GM12878 (cell line): ENCODE data around the gene KRT38. TPM values are rescaled to one million over a fixed set of nuclear protein-coding genes. Genes with fewer than 3 reads are reported as not detected.

Experiments
- ATAC-seq: fragments of 200-7000 bp; cut with Tn5 transposase; 3 replicates; pipeline ENCODE4 v1.9.1; 2020; ENCODE audit warnings: mild to moderate bottlenecking, moderate library complexity
- BruUV-seq: library from RNA; stranded (reverse); fragments of 400-500 nt; replicated peaks from 2 replicates; lab custom pipeline; 2021; lab: Mats Ljungman, UMichigan
- CTCF ChIA-PET: fragments of 300-600 bp; sonication (Branson Sonifier 250); formaldehyde crosslinking; extraction: SDS; loops from one replicate; lab custom pipeline; 2021; ENCODE audit warnings: inconsistent platforms; lab: Yijun Ruan, JAX
- POLR2A ChIA-PET: fragments of 350-600 bp; formaldehyde crosslinking; extraction: SDS; loops from one replicate; lab custom pipeline; 2021; ENCODE audit warnings: inconsistent platforms; lab: Charles Lee
- RAD21 ChIA-PET: fragments of 300-600 bp; sonication (Branson Sonifier 250); formaldehyde crosslinking; loops from one replicate; lab custom pipeline; 2023; ENCODE audit warnings: antibody characterized with exemption; ENCODE audit not compliant: unreplicated experiment; lab: Charles Lee
- SMC1A ChIA-PET: fragments of 300-600 bp; sonication (Branson Sonifier 250); formaldehyde crosslinking; loops from one replicate; lab custom pipeline; 2023; ENCODE audit not compliant: unreplicated experiment, uncharacterized antibody; lab: Charles Lee
- DNase-seq: peaks from one replicate; pipeline ENCODE4 v3.0.0-alpha.2; 2011; ENCODE audit warnings: low read depth, low spot score
- FAIRE-seq: peaks from 3 replicates; lab custom pipeline; 2011; peaks lifted over from hg19 to GRCh38; lab: Jason Lieb, UNC
- H2AFZ ChIP-seq: 2 replicates; pipeline ENCODE4 v1.6.0; 2011; ENCODE audit warnings: low read depth, low read length, control low read depth; ENCODE audit not compliant: control insufficient read depth
- H3K27ac ChIP-seq: 2 replicates; pipeline ENCODE4 v1.5.1; 2011; ENCODE audit warnings: control low read depth; ENCODE audit not compliant: control insufficient read depth, insufficient read depth
- H3K27me3 ChIP-seq, 2 experiments: replicated peaks in 1 of 2; 2 replicates each; pipeline versions ENCODE4 v1.6.0 to v1.6.1; 2011; ENCODE audit warnings: low read length in 1 of 2; ENCODE audit not compliant: control insufficient read depth in 2 of 2, insufficient read depth in 2 of 2
- H3K36me3 ChIP-seq, 2 experiments: 2 replicates each; pipeline ENCODE4 v1.5.1; 2011; ENCODE audit warnings: low read length in 1 of 2; ENCODE audit not compliant: control insufficient read depth in 2 of 2, insufficient read depth in 2 of 2
- H3K4me1 ChIP-seq: 2 replicates; pipeline ENCODE4 v1.6.1; 2011; ENCODE audit warnings: mild to moderate bottlenecking, low read length, moderate library complexity, mixed read lengths; ENCODE audit not compliant: control insufficient read depth, insufficient read depth
- H3K4me2 ChIP-seq: 2 replicates; pipeline ENCODE4 v1.6.0; 2011; ENCODE audit warnings: control low read depth; ENCODE audit not compliant: control insufficient read depth, insufficient read depth
- H3K4me3 ChIP-seq: fragments of 200-600 bp; sonication (generic); 2 replicates; pipeline ENCODE4 v1.5.1; 2016
- H3K79me2 ChIP-seq: 2 replicates; pipeline ENCODE4 v1.6.0; 2011; ENCODE audit warnings: low read length; ENCODE audit not compliant: control insufficient read depth, insufficient read depth
- H3K9ac ChIP-seq: 2 replicates; pipeline ENCODE4 v1.8.0; 2011; ENCODE audit warnings: low read length, control low read depth, mixed read lengths; ENCODE audit not compliant: control insufficient read depth, insufficient read depth
- H3K9me3 ChIP-seq: replicated peaks from 3 replicates; pipeline ENCODE4 v1.5.1; 2011; ENCODE audit warnings: mild to moderate bottlenecking, low read length; ENCODE audit not compliant: control insufficient read depth, insufficient read depth
- H4K20me1 ChIP-seq: 2 replicates; pipeline ENCODE4 v1.6.0; 2011; ENCODE audit not compliant: control insufficient read depth, insufficient read depth
- ATF2 ChIP-seq: IDR thresholded peaks from 2 replicates; pipeline ENCODE4 v1.6.1; 2012; ENCODE audit warnings: low read length, inconsistent platforms
- CREB1 ChIP-seq: IDR thresholded peaks from 2 replicates; pipeline ENCODE4 v1.6.1; 2012; ENCODE audit warnings: low read depth, mild to moderate bottlenecking, inconsistent platforms
- FOS ChIP-seq: IDR thresholded peaks from 3 replicates; pipeline ENCODE4 v1.6.1; 2011; ENCODE audit warnings: borderline replicate concordance; ENCODE audit not compliant: insufficient read length; ENCODE audit errors: extremely low read depth
- HDAC6 ChIP-seq: fragments of 200-600 bp; sonication (generic); IDR thresholded peaks from one replicate; pipeline ENCODE4 v1.8.0; 2017; ENCODE audit warnings: antibody characterized with exemption; ENCODE audit not compliant: unreplicated experiment
- MLLT1 ChIP-seq: fragments of 450-650 bp; IDR thresholded peaks from 2 replicates; pipeline ENCODE4 v1.6.1; 2016; ENCODE audit warnings: mild to moderate bottlenecking
- PML ChIP-seq: IDR thresholded peaks from 2 replicates; pipeline ENCODE4 v1.6.1; 2012; ENCODE audit warnings: low read length, inconsistent platforms
- SIN3A ChIP-seq: IDR thresholded peaks from 2 replicates; pipeline ENCODE4 v1.6.1; 2012; ENCODE audit warnings: low read depth, low read length, improper control_type of control experiment
- SUZ12 ChIP-seq: fragments of 200-600 bp; sonication (generic); IDR thresholded peaks from one replicate; pipeline ENCODE4 v1.6.1; 2018; ENCODE audit warnings: antibody characterized with exemption, mild to moderate bottlenecking; ENCODE audit not compliant: unreplicated experiment
- TCF7 ChIP-seq: IDR thresholded peaks from 2 replicates; pipeline ENCODE4 v1.6.1; 2014; ENCODE audit warnings: antibody characterized with exemption, borderline replicate concordance
- YY1 ChIP-seq: IDR thresholded peaks from 2 replicates; pipeline ENCODE4 v1.6.1; 2011; ENCODE audit warnings: low read depth, mild to moderate bottlenecking, low read length
- WGBS: methylation state at CpG from one replicate; pipeline ENCODE4 v1.1.6; 2016; ENCODE audit warnings: low lambda C conversion rate; ENCODE audit not compliant: insufficient replicate concordance, insufficient coverage; ENCODE audit errors: missing lambda C conversion rate; 5-methylcytosine and 5-hydroxymethylcytosine counted together
- in situ Hi-C: fragments of 300-500 bp; cut with MboI; formaldehyde crosslinking; loops from 9 replicates; pipeline ENCODE4 v1.14.3; 2018; ENCODE audit warnings: mixed read lengths
- intact Hi-C: fragments of 100-400 bp; cut with micrococcal nuclease; formaldehyde crosslinking; loops from one replicate; pipeline ENCODE4 v1.14.2; 2022; ENCODE audit not compliant: unreplicated experiment
- polyA plus RNA-seq, 11 experiments: library from polyadenylated mRNA; depleted of rRNA in 4 of 11; unstranded in 6 of 11; stranded (reverse) in 5 of 11; fragments of >200 nt; fragmentation: Nextera tagmentation in 4 of 11; fragmentation: Illumina TruSeq in 1 of 11; extraction: Ambion mirVana in 4 of 11; extraction: Trizol in 1 of 11; gene quantifications; 1 replicate in 1 of 11; 2 replicates in 10 of 11; pipeline versions ENCODE4 v1.2.1 to v1.2.3, GENCODE V29; 2011 to 2016; ENCODE audit warnings: inconsistent platforms in 2 of 11, missing spikeins in 2 of 11, low read depth in 1 of 11
- total RNA-seq, 4 experiments: library from RNA; depleted of rRNA in 3 of 4; stranded (reverse); fragments of >200 nt in 3 of 4; fragmentation: Illumina TruSeq in 1 of 4; extraction: Trizol in 1 of 4; gene quantifications; 2 replicates each; pipeline versions ENCODE4 v1.2.1 to v1.2.3, GENCODE V29; 2013 to 2021
- TF ChIP-seq, protein P1 (sequence below): fragments of 450-650 bp; conservative IDR thresholded peaks from 2 replicates; pipeline ENCODE4 v1.6.1; 2017; ENCODE audit warnings: mild to moderate bottlenecking, moderate library complexity
- TF ChIP-seq, protein P2 (sequence below): fragments of 450-650 bp; IDR thresholded peaks from 2 replicates; pipeline ENCODE4 v1.6.1; 2018; ENCODE audit warnings: borderline replicate concordance, mild to moderate bottlenecking; ENCODE audit not compliant: partially characterized antibody
- TF ChIP-seq, protein P3 (sequence below): fragments of 450-650 bp; IDR thresholded peaks from 2 replicates; pipeline ENCODE4 v1.6.1; 2017; ENCODE audit warnings: mild to moderate bottlenecking, moderate library complexity

Gene KRT38
- total and polyA plus RNA-seq, 10 of the 15 experiments (the other 5 are each of a cell fraction or from before 2014, with no cell fraction given): not detected

DNA sequence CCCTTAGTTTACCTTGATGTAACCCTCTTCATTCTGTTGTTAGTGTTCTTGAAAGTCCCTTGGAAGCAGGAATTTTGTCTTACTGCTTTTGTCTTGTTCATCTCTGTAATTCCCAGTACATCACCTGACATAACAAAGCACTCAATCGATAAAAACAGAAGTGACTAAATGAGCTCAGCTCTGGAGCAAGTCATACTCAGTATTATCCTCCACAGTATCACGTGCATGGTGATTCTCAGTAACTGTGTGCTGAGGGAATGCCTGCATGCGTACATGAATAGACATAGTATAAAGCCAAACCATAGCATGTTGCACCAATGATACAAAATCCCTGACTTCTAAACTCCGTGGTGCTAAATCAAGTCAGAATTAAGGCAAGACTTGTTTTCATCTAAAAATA is 7.2 kb downstream of the KRT38 start:
- no peaks in the 10 kb centered on the region for H3K4me1 ChIP-seq
- no peak overlapping the region for H2AFZ ChIP-seq
- DNase-seq: no peak
- no peak overlapping the region for H3K4me3 ChIP-seq
- ChIA-PET RAD21 (no interaction called here), POLR2A (interaction anchor here (0.6 kb wide), 1 partner anchor 128 kb away, joined by 3 read pairs; no protein-coding TSS in a partner anchor), SMC1A (no interaction called here), CTCF (no interaction called here)
- no peaks in the 10 kb centered on the region for H3K79me2 ChIP-seq
- no peak for ATAC-seq
- H3K36me3 ChIP-seq: no peaks in the 10 kb centered on the region
- no peaks in the 10 kb centered on the region for H4K20me1 ChIP-seq
- no peak overlapping the region for H3K4me2 ChIP-seq
- FAIRE-seq: no peak
- H3K27me3 ChIP-seq: peaks cover 0 to 1% of the 10 kb centered on the region in 2 experiments; a peak in 2 of 4 replicates
- H3K9ac ChIP-seq: no peak overlapping the region
- no TSS peak for BruUV-seq
- H3K27ac ChIP-seq: no peak overlapping the region
- intact Hi-C loops: no loop called here
- in situ Hi-C loops: no loop called here
- H3K9me3 ChIP-seq: no peaks in the 10 kb centered on the region
- 7% methylated on average over 4 of the region's 4 CpGs for WGBS
- no peak for TF ChIP-seq YY1
- TF ChIP-seq, protein P1, sequence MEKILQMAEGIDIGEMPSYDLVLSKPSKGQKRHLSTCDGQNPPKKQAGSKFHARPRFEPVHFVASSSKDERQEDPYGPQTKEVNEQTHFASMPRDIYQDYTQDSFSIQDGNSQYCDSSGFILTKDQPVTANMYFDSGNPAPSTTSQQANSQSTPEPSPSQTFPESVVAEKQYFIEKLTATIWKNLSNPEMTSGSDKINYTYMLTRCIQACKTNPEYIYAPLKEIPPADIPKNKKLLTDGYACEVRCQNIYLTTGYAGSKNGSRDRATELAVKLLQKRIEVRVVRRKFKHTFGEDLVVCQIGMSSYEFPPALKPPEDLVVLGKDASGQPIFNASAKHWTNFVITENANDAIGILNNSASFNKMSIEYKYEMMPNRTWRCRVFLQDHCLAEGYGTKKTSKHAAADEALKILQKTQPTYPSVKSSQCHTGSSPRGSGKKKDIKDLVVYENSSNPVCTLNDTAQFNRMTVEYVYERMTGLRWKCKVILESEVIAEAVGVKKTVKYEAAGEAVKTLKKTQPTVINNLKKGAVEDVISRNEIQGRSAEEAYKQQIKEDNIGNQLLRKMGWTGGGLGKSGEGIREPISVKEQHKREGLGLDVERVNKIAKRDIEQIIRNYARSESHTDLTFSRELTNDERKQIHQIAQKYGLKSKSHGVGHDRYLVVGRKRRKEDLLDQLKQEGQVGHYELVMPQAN: no peak
- no peak for TF ChIP-seq FOS
- no peak for TF ChIP-seq MLLT1
- no peak for TF ChIP-seq PML
- no peak for TF ChIP-seq ATF2
- TF ChIP-seq, protein P2, sequence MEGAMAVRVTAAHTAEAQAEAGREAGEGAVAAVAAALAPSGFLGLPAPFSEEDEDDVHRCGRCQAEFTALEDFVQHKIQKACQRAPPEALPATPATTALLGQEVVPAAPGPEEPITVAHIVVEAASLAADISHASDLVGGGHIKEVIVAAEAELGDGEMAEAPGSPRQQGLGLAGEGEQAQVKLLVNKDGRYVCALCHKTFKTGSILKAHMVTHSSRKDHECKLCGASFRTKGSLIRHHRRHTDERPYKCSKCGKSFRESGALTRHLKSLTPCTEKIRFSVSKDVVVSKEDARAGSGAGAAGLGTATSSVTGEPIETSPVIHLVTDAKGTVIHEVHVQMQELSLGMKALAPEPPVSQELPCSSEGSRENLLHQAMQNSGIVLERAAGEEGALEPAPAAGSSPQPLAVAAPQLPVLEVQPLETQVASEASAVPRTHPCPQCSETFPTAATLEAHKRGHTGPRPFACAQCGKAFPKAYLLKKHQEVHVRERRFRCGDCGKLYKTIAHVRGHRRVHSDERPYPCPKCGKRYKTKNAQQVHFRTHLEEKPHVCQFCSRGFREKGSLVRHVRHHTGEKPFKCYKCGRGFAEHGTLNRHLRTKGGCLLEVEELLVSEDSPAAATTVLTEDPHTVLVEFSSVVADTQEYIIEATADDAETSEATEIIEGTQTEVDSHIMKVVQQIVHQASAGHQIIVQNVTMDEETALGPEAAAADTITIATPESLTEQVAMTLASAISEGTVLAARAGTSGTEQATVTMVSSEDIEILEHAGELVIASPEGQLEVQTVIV: no peak
- TF ChIP-seq CREB1: no peak
- TF ChIP-seq SIN3A: no peak
- no peak for TF ChIP-seq HDAC6
- TF ChIP-seq, protein P3, sequence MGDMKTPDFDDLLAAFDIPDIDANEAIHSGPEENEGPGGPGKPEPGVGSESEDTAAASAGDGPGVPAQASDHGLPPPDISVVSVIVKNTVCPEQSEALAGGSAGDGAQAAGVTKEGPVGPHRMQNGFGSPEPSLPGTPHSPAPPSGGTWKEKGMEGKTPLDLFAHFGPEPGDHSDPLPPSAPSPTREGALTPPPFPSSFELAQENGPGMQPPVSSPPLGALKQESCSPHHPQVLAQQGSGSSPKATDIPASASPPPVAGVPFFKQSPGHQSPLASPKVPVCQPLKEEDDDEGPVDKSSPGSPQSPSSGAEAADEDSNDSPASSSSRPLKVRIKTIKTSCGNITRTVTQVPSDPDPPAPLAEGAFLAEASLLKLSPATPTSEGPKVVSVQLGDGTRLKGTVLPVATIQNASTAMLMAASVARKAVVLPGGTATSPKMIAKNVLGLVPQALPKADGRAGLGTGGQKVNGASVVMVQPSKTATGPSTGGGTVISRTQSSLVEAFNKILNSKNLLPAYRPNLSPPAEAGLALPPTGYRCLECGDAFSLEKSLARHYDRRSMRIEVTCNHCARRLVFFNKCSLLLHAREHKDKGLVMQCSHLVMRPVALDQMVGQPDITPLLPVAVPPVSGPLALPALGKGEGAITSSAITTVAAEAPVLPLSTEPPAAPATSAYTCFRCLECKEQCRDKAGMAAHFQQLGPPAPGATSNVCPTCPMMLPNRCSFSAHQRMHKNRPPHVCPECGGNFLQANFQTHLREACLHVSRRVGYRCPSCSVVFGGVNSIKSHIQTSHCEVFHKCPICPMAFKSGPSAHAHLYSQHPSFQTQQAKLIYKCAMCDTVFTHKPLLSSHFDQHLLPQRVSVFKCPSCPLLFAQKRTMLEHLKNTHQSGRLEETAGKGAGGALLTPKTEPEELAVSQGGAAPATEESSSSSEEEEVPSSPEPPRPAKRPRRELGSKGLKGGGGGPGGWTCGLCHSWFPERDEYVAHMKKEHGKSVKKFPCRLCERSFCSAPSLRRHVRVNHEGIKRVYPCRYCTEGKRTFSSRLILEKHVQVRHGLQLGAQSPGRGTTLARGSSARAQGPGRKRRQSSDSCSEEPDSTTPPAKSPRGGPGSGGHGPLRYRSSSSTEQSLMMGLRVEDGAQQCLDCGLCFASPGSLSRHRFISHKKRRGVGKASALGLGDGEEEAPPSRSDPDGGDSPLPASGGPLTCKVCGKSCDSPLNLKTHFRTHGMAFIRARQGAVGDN: no peak
- TF ChIP-seq TCF7: no peak
- no peak for TF ChIP-seq SUZ12
